ENCODE measurements around the gene KRT78.

Gene KRT78

GRCh38 chr12:52838609-52839435 is 10.0 kb downstream of the KRT78 start:
- peak; percentile 14 for DNase-seq

GRCh38 chr12:52837781-52838608 is 10.8 kb downstream of the KRT78 start:
- DNase-seq: no peak

GRCh38 chr12:52837413-52837741 is 11.4 kb downstream of the KRT78 start:
- no peak for DNase-seq

- DNase-seq: no peak
Observed at GRCh38 chr12:52836491-52837412, 12.0 kb downstream of the KRT78 start.

- peak; percentile 62 for DNase-seq
Observed at GRCh38 chr12:52836042-52836466, 12.7 kb downstream of the KRT78 start.

- no peak for DNase-seq
Observed at GRCh38 chr12:52835271-52836041, 13.3 kb downstream of the KRT78 start.

GRCh38 chr12:52834727-52835001 is 14.1 kb downstream of the KRT78 start:
- DNase-seq: no peak

GRCh38 chr12:52833922-52834726 is 14.7 kb downstream of the KRT78 start, which contains the start of gene KRT79:
TSS of gene KRT79 (minus strand) at chr12:52834311. CDS start at chr12:52834260, 51 bp downstream.
- DNase-seq: no peak

- no peak for DNase-seq
Observed at GRCh38 chr12:52832985-52833905, 15.5 kb downstream of the KRT78 start.

GRCh38 chr12:52832451-52832850 is 16.3 kb downstream of the KRT78 start:
- DNase-seq: no peak

- no peak for DNase-seq
Observed at GRCh38 chr12:52831251-52831650, 17.5 kb downstream of the KRT78 start.

GRCh38 chr12:52829986-52830770 is 18.6 kb downstream of the KRT78 start:
- DNase-seq: no peak

GRCh38 chr12:52828591-52829021 is 20.2 kb downstream of the KRT78 start:
- DNase-seq: no peak

GRCh38 chr12:52828156-52828555 is 20.6 kb downstream of the KRT78 start:
- DNase-seq: no peak

- no peak for DNase-seq
Observed at GRCh38 chr12:52827499-52828090, 21.2 kb downstream of the KRT78 start.

GRCh38 chr12:52826611-52827498 is 21.9 kb downstream of the KRT78 start:
- DNase-seq: no peak

- DNase-seq: no peak
Observed at GRCh38 chr12:52825961-52826360, 22.8 kb downstream of the KRT78 start.
